ENCODE results near the gene PCDHGA9.

GRCh38 chr5:141359790-141360426 is 42.7 kb upstream of the PCDHGA9 start, which contains the start of gene PCDHGB2:
- TF ChIP-seq CTCF (conservative IDR thresholded peaks at IDR 0.05 in 1 of 2, IDR thresholded peaks at IDR 0.05 in 1 of 2; ENCODE audit: low read depth in 1 of 2, low read length in 2 of 2), result peak; percentile 48 to 61
- TF ChIP-seq EZH2 (IDR thresholded peaks at IDR 0.05; ENCODE audit: low read length, missing control alignments), result no peak

All from fibroblast of lung (primary cell).